ENCODE results near the gene DHODH.
"Not testable (repeated sequence)": the region's sequence is repeated elsewhere in the genome, so short reads cannot be mapped to it uniquely, and the experiment has no call there.

The DHODH gene

DNA sequence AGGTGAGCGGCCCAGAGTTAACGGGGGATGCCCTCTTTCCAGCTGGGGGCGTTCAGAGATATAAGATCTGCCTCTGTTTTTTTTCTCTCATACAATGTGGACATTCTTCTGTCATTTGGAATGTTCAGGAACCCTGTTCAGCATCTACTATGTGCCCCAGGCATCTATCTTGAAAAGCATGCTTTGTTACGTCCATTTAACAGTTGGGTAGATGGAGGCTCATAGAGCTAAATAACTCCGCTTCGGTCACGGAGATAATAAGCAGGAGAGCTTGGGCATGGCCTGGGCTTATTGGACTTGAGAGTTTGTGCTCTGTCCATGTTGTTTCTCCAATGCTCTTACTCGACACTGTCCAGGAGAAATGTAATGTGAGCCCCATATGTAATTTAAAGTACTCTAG is 6.1 kb downstream of the DHODH start:
- no peak for DNase-seq

- DNase-seq, result no peak
Observed at GRCh38 chr16:72015124-72015523, 6.6 kb downstream of the DHODH start.

- DNase-seq, result no peak
Observed at GRCh38 chr16:72018470-72018869, 9.9 kb downstream of the DHODH start.

DNA sequence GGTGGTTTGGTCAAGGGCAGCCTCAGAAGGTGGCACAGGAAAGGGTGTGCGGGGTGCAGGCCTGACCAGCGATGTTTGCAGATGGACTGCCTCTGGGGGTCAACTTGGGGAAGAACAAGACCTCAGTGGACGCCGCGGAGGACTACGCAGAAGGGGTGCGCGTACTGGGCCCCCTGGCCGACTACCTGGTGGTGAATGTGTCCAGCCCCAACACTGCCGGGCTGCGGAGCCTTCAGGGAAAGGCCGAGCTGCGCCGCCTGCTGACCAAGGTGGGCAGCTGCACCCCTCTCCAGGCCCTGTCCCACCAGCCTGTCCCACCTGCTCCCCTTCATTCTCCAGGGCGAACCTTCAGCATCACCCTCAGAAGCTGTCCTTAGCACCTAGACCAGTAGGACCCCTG is 12.5 kb downstream of the DHODH start:
- no peak for DNase-seq

DNA sequence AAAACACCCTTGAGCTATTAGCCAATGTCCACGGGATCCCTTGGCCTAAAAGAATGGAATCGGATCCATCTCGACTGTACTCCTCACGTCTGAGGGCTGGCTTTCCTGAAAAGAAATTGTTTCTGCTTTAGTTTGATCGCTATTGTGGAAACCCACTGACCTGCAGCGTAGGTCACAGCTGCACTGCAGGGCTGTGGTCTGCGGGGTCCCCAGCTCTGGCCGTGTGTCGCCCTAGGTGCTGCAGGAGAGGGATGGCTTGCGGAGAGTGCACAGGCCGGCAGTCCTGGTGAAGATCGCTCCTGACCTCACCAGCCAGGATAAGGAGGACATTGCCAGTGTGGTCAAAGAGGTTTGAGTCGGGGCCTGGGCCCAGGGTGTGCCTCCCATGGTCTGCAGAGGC is 13.6 kb downstream of the DHODH start:
- no peak for DNase-seq

- DNase-seq, result no peak
Observed at GRCh38 chr16:72023962-72024361, 15.4 kb downstream of the DHODH start.

DNA sequence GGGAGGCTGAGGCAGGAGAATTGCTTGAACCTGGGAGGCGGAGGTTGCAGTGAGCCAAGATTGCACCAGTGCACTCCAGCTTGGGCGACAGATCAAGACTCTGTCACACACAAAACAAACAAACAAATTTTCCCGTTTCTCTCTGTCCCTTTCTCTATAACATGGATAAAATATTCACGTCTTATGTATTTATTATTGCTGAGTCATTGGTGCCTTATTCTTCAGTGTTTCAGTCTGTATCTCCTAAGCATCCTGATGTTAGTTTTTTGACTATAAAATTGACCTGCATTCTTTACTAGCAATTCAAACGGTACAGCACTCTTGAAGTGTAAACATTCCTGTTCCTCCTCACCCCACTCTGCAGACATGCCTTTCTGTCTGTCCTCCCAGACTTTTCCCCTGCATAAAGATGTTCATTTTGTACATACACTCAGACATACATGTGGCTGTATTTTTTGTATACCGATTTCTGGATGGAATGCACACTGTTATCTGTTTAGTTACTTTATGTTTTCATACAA is 16.4 kb downstream of the DHODH start:
- DNase-seq, result no peak

DNA sequence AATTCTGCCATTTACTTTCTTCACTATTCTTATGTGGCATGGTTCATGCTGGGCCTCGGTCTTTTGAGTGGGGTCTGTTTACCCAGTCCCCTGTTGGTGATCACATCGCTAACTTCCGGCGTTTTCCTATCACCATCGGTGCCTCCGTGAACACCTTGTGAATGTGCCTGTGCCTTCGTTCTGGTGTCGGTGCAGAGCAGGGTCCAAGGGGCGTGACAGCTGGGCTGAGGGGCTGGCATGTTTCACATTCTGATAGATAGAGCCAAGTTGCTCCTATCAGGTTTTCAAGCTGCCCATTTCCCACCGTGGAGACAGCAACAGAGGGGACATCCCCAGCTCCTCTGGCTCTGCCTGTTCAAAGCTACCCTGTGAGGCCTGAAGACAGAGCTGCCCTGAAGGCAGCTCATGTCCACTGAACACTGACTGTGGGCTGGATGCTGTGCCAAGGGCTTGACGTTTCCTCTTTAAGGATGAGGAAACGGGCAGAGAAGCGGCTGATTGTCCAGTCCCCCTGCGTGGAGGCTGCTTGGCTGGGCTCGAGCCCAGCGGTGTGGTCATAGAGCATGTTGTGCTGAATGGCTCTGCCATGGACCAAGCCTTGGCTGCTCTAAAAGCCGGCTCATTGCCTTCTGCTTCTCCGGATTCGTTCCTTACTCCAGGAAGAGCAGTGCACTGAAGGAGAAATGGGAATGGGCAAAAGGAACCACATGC is 17.0 kb downstream of the DHODH start:
- no peak for DNase-seq

DNA sequence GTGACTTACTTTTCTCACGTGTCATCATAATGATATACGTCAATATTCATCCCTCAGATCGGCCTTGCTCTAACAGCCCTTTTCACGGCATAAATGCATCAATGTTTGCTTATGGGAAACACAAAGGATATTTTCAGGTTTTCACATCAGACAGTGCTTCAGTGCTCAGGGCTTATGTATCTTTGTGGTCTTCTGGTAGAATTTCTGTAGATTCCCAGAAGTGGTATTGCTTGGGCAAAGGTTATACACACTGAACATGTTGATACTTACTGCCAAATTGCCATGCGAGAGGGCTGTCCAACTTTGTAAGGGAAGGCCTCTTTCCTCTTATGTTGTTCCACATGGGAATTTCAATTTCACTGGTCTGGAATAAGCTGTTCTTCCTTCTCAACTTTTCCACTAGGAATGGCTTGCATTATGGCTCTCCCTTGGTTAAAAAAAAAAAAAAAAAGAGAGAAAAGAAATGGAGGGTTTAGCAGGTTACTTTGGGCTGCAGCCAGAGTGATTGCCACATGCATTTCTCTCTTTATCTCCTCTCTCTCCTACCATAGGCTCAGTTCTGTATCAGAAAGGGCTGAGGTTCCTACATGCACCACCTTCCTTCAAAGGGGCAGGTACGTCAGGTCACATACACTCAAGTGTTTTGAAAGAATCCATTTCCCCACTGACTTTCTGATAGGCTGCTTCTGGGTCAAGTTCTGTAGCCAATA is 19.3 kb downstream of the DHODH start:
- DNase-seq, result no peak

DNA sequence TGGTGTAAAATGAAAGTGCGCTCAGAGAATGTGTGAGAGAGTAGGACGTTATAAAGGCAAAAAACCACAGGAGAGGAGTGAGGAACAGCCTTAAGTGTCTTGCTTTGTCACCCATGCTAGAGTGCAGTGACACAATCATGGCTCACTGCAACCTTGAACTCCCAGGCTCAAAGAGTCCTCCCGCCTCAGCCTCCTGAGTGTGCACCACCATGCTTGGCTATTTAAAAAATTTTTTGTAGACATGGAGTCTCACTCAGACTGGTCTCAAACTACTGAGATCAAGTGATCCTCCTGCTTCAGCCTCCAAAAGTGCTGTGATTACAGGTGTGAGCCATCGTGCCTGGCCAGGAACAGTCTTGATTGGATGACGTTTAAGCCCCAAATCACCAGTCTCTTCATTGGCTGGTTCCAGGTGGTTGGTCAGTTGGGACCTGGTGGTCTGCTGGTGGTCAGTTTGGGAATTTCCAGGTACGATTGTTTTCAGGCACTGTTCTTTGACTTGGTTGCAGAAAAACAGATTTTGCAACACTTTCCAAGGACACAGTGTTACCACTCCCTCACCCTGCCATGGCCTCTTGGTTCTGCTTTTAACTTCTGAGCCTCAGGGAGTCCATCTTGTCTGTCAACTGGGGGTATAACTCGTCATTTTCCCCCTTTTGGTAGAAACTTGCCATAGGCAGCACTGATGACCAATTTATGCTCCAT is 21.2 kb downstream of the DHODH start:
- no peak for DNase-seq

GRCh38 chr16:72033437-72033836 is 24.9 kb downstream of the DHODH start:
- DNase-seq, result no peak

DNA sequence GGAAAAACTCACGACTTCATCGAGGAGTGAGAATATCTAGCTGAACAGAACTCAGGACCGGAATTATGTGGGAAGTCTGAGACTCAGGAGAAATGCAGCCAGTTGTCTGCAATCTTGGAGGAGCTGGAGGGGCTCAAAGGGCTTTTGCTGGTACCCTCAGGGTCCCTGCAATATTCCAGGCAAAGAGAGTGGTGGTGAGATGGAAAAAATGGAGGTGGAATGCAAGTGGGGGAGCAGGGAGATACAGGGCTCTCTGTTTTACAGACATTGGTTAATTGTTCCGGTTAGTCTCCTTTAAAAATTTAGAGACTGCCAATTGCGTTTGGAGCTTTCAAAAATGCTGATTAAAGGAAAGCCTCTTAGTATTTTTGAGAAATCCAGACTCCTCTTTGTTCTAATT is 27.6 kb downstream of the DHODH start:
- DNase-seq, result no peak

- DNase-seq, result no peak
Observed at GRCh38 chr16:72042157-72042660, 33.7 kb downstream of the DHODH start.

- no peak for DNase-seq
Observed at GRCh38 chr16:72043058-72043457, 34.5 kb downstream of the DHODH start.

GRCh38 chr16:72043539-72043938 is 35.0 kb downstream of the DHODH start:
- no peak for DNase-seq

DNA sequence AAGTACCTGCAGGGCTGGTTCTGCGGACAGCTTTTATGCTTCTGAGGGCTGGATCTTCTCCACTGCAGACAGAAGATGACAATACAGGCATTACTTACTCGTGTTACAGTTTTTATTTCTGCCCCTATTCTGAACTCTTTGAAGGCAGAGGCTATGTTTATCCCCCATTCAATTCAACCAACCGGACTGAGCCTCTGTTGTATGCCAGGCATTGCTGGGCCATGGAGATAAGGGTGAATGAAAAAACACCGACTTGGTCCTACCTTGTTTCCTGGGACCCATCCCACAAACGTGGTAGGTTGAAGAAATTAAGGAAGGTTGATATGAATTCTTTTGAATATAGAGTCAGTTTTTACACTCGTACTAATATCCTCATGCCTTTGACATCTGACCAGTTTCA is 35.8 kb downstream of the DHODH start:
- no peak for DNase-seq

DNA sequence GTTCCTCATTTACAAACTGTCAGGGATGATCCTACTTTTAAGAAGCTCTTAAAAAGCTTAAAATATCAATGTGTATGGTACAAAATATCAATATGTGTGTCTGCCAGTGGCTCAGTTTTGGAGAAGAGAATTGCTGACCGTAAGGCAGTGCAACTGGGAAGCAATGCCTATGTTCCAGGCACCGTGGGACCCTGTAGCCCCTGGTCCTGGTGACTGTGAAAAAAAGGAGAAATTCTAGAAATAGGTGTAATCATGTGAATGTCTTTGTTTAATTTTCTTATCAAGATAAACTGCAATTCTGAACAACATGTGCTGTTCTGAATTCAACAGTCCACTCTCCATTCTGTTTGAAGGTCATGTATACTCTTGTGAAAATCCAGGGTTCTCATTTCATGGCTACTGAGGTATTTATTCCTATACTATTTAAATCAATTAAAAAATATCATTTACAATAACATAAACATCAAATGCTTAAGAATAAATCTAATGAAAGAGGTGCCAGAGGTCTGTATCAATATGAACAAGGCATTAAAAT is 36.3 kb downstream of the DHODH start:
- DNase-seq, result no peak

DNA sequence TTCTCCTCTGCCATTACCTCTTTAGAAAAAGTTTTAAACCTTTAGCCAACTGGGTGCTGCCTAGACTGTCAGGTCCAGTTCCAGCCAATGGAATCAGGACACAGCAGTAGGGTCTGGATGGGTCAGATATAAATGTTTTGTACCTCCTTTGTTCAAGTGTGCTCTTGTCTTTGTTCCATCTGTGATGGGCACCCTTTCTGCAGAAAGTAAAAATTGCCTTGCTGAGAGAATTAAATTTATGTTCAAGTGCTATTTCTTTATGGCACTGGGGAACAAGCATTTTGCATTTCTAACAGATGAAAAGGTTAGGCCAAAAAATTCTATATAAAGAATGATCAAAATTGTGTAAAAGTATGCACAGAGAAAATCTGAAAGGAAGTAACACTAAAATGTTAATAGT is 40.6 kb downstream of the DHODH start:
- DNase-seq, result no peak

DNA sequence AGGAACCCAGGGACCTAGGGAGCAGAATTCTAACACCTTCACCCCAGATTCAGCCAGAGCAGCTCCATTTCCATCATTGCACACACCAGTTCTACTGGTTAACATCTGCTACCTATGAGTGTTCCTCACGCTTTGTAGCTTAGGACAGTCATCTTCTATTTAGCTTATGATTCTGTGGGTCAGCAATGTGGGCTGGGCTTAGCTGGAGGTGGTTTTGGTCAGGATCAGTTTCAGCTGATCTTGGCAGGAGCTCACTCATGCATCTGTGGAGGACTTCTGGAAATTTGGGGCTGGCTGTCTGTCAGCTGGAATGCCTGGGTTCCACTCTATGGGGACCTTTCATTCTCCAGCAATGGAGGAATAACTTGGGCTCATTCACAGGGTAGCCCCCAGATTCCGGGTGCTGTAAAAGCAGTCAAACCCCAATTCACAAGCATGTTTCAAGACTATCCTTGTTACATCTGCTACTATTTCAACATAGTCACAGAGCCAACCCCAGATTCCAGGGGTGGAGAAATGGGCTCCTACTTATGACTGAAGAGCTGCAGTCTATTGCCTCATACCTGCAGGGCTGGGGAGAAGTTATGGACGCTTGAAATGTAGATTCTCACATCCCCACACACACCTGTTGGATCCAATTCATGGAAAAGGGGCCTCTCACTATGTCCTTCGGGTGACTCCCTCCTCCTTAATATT is 42.4 kb downstream of the DHODH start:
- DNase-seq, result no peak

GRCh38 chr16:72051818-72052217 is 43.3 kb downstream of the DHODH start:
- peak in 1 of 2 donors; percentile 3 for DNase-seq

GRCh38 chr16:72054254-72054847 is 45.8 kb downstream of the DHODH start, which contains the start of gene HP:
TSS of gene HP (plus strand) at chr16:72054505. CDS start at chr16:72054653, 148 bp downstream.
- not testable (repeated sequence) for DNase-seq

DNA sequence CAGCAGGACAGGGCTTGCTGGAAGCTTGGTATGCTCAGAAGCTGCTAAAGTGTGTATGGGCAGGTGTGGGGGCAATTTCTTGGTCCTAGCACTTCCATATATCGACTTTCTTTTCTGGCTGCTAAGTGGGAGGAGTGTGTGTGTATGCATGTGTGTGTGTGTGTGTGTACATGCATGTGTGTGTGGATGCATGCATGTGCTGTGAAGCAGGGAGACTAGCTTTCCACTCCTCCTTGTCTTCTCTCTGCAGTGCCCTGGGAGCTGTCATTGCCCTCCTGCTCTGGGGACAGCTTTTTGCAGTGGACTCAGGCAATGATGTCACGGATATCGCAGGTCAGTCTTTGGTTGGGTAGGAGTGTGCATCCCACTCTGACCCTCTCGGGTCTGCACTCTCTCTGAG is 47.4 kb downstream of the DHODH start:
- DNase-seq, result no peak

Data from bone marrow (tissue), 2 donors.